Tibial artery (tissue), 4 donors: Measurements from ENCODE around the gene ENAH.

ENCODE experiments used
- DNase-seq, 2 donors: peaks; one replicate each; pipeline ENCODE4 v3.0.0-alpha.2; 2019
- H3K27ac ChIP-seq, 2 donors: fragments of 200-600 bp; sonication (generic) in 1 of 2; 1 replicate in 1 of 2; 2 replicates in 1 of 2; pipeline ENCODE4 v1.5.1; 2018 to 2019; ENCODE audit warnings: mild to moderate bottlenecking in 1 of 2
- H3K27me3 ChIP-seq, 2 donors: fragments of 200-600 bp; sonication (generic) in 1 of 2; one replicate each; pipeline versions ENCODE4 v1.5.1 to v1.6.0; 2016 to 2019
- H3K36me3 ChIP-seq, 3 donors: fragments of 200-600 bp; sonication (generic) in 2 of 3; one replicate each; pipeline ENCODE4 v1.5.1; 2016 to 2019; ENCODE audit warnings: mild to moderate bottlenecking in 2 of 3
- H3K4me1 ChIP-seq, 4 donors: fragments of 200-600 bp; sonication (generic) in 2 of 4; 1 replicate in 3 of 4; 2 replicates in 1 of 4; pipeline ENCODE4 v1.5.1; 2016 to 2019
- H3K4me3 ChIP-seq, 2 donors: fragments of 200-600 bp; sonication (generic) in 1 of 2; 1 replicate in 1 of 2; 2 replicates in 1 of 2; pipeline ENCODE4 v1.5.1; 2018 to 2019; ENCODE audit warnings: mild to moderate bottlenecking in 2 of 2
- H3K9me3 ChIP-seq, 3 donors: fragments of 200-600 bp; sonication (generic) in 1 of 3; one replicate each; pipeline ENCODE4 v1.5.1; 2016 to 2019
- intact Hi-C: fragments of 100-400 bp; cut with DNase I; formaldehyde crosslinking; loops from one replicate; pipeline ENCODE4 v1.15.0; 2023; ENCODE audit warnings: low total_unique reads
- TF ChIP-seq, protein P1 (sequence below), 2 experiments: fragments of 200-600 bp in 1 of 2; fragments of 450-650 bp in 1 of 2; IDR thresholded peaks; one replicate each; pipeline ENCODE4 v1.5.1; 2017 to 2019; ENCODE audit warnings: antibody characterized with exemption in 2 of 2, mild to moderate bottlenecking in 1 of 2, moderate library complexity in 1 of 2

ENAH gene

DNA sequence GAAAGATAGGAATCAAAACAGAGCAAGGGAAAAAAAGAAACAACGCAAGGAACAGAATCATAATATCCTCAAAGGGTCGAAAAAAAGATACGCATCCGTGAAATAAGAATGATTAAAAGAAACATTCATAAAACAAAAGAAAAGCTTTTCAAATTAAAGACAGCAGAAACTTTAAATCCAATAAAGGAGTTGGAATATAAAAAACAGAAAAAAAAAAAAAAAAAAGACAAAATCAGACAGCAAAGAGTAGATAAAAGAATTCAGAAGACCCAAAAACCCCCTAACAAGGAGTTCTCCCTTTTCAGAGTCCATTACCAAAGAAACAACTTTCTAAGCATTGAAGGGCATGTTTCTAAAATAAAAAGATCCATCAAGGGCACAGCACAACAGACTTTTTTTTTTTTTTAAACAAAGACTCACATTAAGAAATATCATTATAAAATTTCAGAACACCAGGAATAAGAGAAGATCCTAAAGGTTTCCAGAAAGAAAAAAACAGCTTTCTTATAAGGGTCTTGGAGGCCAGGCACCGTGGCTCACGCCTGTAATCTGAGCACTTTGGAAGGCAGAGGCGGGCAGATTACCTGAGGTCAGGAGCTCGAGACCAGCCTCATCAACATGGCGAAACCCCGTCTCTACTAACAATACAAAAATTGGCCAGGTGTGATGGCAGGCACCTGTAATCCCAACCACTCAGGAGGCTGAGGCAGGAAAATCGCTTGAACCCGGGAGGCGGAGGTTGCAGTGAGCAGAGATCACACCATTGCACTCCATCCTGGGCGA, 44.7 kb downstream of the ENAH start:
- H3K27ac ChIP-seq = peak overlapping the region; percentile 57 to 70
- no peaks in the 10 kb centered on the region for H3K27me3 ChIP-seq
- TF ChIP-seq, protein P1, sequence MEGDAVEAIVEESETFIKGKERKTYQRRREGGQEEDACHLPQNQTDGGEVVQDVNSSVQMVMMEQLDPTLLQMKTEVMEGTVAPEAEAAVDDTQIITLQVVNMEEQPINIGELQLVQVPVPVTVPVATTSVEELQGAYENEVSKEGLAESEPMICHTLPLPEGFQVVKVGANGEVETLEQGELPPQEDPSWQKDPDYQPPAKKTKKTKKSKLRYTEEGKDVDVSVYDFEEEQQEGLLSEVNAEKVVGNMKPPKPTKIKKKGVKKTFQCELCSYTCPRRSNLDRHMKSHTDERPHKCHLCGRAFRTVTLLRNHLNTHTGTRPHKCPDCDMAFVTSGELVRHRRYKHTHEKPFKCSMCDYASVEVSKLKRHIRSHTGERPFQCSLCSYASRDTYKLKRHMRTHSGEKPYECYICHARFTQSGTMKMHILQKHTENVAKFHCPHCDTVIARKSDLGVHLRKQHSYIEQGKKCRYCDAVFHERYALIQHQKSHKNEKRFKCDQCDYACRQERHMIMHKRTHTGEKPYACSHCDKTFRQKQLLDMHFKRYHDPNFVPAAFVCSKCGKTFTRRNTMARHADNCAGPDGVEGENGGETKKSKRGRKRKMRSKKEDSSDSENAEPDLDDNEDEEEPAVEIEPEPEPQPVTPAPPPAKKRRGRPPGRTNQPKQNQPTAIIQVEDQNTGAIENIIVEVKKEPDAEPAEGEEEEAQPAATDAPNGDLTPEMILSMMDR (IDR thresholded peaks at IDR 0.05) = no peak
- intact Hi-C loops = loop anchor here (10.0 kb wide), 1 partner anchor 47 kb away; the partner anchor contains the start of gene ENAH
- no peaks in the 10 kb centered on the region for H3K36me3 ChIP-seq
- no peak overlapping the region for H3K4me3 ChIP-seq
- DNase-seq = no peak
- peaks cover 0 to 98% (median 27%) of the 10 kb centered on the region in 4 donors for H3K4me1 ChIP-seq
- no peaks in the 10 kb centered on the region for H3K9me3 ChIP-seq

DNA sequence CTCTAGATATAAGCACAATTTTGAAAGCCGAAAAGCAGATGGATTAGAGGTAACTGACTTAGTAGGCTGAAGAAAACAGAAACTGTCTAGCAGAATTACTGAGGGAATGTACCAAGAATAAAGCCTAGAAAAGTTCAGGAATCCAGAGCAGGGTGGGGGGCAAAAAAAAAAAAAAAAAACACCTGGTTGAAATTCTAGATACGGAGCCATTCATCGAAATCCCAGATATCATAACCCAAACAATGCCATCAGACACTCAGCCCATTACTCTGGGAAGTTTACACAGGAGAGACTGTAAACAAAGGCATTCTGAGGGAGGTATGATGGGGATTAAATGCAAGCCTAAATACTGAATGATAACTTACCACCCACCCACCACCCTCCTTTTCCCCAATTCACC, 45.6 kb downstream of the ENAH start:
- intact Hi-C loops = loop anchor here (10.0 kb wide), 1 partner anchor 47 kb away; the partner anchor contains the start of gene ENAH
- DNase-seq = no peak
- Histone ChIP-seq H3K4me3 (no peak overlapping the region), H3K27me3 (no peaks in the 10 kb centered on the region), H3K36me3 (no peaks in the 10 kb centered on the region), H3K27ac (peak overlapping the region; percentile 57 to 70), H3K4me1 (peaks cover 0 to 98% (median 31%) of the 10 kb centered on the region in 4 donors), H3K9me3 (no peaks in the 10 kb centered on the region)
- TF ChIP-seq, protein P1 (IDR thresholded peaks at IDR 0.05) = no peak

DNA sequence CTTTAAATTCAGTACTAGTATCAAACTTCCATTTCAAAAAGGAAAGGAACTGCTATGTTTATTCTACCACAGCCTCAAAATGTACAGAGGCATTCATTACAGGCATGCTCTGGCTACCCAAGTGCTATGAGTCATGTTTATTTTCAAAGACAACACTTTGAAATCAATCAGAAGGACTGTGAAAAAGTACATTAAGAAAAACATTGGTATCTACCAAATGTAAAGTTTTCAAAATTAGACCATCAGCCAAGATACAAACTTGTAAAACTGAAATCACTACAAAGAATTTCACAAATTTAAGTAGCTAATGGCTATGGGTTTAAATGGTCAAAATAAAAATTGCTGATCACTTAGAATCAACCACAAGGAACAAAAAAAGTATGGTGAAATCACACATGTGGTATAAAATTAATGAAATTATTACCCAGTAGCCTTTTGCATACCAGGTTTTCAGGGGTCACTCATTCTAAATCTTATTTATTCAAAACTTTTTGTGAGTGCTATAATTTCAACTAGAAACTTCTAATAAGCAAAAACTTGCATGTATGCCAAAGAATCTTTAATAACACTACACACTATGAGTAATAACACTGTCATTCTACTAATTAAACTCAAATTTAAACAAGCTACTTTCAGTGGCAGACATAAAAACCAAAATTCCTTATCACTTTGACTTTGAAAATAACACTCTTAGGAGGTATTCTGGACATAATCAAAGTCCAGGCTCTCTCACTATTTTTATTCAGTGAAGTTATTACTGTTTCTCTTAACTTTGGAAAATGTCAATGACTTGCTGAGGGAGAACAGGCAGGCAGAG, 49.2 kb downstream of the ENAH start:
- Histone ChIP-seq H3K4me3 (no peak overlapping the region), H3K4me1 (peaks cover 0 to 76% (median 21%) of the 10 kb centered on the region in 4 donors)
- intact Hi-C loops = loop anchor here (10.0 kb wide), 1 partner anchor 51 kb away; the partner anchor contains the start of gene ENAH

DNA sequence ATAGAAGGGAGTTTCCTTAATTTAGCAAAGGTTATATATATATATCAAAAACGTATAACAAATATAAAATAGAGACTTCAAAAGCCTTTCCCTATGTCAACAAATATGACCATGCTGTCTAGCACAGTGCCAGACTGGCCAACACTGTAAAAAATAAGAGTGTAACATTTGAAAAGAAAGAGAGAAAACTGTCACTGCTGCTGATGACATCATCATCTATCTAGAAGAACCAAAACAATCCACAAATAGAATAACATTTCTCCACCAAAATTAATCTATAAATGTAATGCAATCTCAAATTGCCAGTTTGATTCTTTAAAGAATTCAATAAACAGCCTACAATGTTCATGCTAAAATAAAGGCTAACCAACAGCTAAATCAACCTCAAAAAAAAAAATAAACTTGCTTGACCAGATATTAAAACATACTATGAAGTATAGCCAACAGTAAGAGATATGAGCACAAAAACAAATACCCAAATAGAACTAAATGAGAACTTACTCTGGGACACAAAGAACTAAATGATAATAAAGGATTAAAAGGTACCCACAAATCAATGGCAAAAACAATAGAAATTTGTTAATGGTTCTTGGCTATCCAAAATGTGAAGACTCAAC, 50.2 kb downstream of the ENAH start:
- Histone ChIP-seq H3K27me3 (no peaks in the 10 kb centered on the region), H3K9me3 (no peaks in the 10 kb centered on the region), H3K4me3 (no peak overlapping the region), H3K36me3 (no peaks in the 10 kb centered on the region), H3K27ac (peak overlapping the region; percentile 54 to 57), H3K4me1 (peaks cover 0 to 70% (median 24%) of the 10 kb centered on the region in 4 donors)
- DNase-seq = no peak
- intact Hi-C loops = loop anchor here (10.0 kb wide), 1 partner anchor 52 kb away; the partner anchor contains the start of gene ENAH
- TF ChIP-seq, protein P1 (IDR thresholded peaks at IDR 0.05) = no peak

More for the DNA sequence above, 49.2 kb downstream of the ENAH start:
- H3K36me3 ChIP-seq = no peaks in the 10 kb centered on the region
- H3K9me3 ChIP-seq = no peaks in the 10 kb centered on the region
- TF ChIP-seq, protein P1 (IDR thresholded peaks at IDR 0.05) = no peak
- no peaks in the 10 kb centered on the region for H3K27me3 ChIP-seq
- no peak for DNase-seq
- H3K27ac ChIP-seq = peak overlapping the region; percentile 54 to 57

DNA sequence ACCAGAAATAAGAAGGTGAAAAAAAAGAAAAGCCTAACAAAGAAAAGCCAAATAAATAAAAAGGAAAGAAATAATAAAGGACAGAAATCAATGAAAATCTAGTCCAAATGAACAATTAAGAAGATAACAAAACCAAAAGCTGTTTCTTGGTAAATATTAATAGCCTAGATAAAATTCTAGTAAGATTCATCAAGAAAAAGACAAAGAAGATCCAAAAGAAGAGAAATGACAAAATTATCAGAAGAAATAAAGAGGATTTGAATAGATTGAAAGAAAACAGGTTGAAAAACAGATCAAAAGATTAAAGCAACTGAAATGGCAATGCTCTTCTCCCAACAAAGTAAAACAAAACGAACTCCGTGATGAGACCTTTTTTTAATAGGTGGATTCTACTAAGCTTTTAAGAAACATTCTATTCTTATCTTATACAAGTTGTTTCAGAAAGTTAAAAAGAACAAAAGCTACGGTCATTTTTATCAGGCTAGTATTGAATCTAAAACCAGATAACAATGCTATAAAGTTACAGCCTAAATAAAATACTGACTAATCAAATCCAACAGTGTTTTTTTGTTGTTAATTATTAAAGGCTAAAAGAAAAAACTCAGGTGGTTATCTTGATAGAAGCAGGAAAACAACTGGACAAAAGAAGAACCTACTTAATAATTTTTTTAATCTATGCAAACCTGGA, 50.9 kb downstream of the ENAH start:
- Histone ChIP-seq H3K4me1 (peaks cover 0 to 70% (median 19%) of the 10 kb centered on the region in 4 donors), H3K27ac (peak overlapping the region; percentile 54 to 57), H3K4me3 (no peak overlapping the region), H3K9me3 (no peaks in the 10 kb centered on the region), H3K36me3 (no peaks in the 10 kb centered on the region), H3K27me3 (no peaks in the 10 kb centered on the region)
- no peak for DNase-seq
- TF ChIP-seq, protein P1 (IDR thresholded peaks at IDR 0.05) = no peak
- intact Hi-C loops = loop anchor here (10.0 kb wide), 1 partner anchor 53 kb away; the partner anchor contains the start of gene ENAH
